WERI-Rb-1 (cell line): ENCODE data around the gene PRICKLE1.

ENCODE experiments used
- DNase-seq: peaks from one replicate; pipeline ENCODE4 v3.0.0-alpha.2; 2020
- H3K27ac ChIP-seq: fragments of 250-450 bp; sonication (Bioruptor Pico); 2 replicates; pipeline ENCODE4 v1.5.1; 2020; ENCODE audit warnings: mild to moderate bottlenecking, moderate library complexity
- H3K27me3 ChIP-seq: fragments of 250-450 bp; sonication (Bioruptor Pico); 2 replicates; pipeline ENCODE4 v1.5.1; 2021; ENCODE audit warnings: mild to moderate bottlenecking, low read depth, moderate library complexity; ENCODE audit not compliant: insufficient read depth, severe bottlenecking
- H3K36me3 ChIP-seq: fragments of 250-450 bp; sonication (Bioruptor Pico); 2 replicates; pipeline ENCODE4 v1.5.1; 2020; ENCODE audit warnings: mild to moderate bottlenecking, moderate library complexity
- H3K4me3 ChIP-seq: 2 replicates; pipeline ENCODE4 v1.5.1; 2011; ENCODE audit warnings: low read depth, mild to moderate bottlenecking, control low read depth, low read length
- H3K9me3 ChIP-seq: fragments of 250-450 bp; sonication (Bioruptor Pico); 2 replicates; pipeline ENCODE4 v1.5.1; 2021; ENCODE audit warnings: mild to moderate bottlenecking, moderate library complexity; ENCODE audit not compliant: severe bottlenecking
- CTCF ChIP-seq: IDR thresholded peaks from 2 replicates; pipeline ENCODE4 v1.5.1; 2011; ENCODE audit warnings: low read depth, mild to moderate bottlenecking, control low read depth, inconsistent platforms, low read length

PRICKLE1 gene

GRCh38 chr12:42510823-42511222, 78.7 kb downstream of the PRICKLE1 start:
- no peak for DNase-seq
- Histone ChIP-seq H3K9me3 (no peaks in the 10 kb centered on the region), H3K27ac (no peak overlapping the region), H3K36me3 (no peaks in the 10 kb centered on the region), H3K27me3 (no peaks in the 10 kb centered on the region), H3K4me3 (no peak overlapping the region)
- TF ChIP-seq CTCF, result no peak

- H3K4me3 ChIP-seq, result no peak overlapping the region
- no peaks in the 10 kb centered on the region for H3K9me3 ChIP-seq
- H3K27me3 ChIP-seq, result no peaks in the 10 kb centered on the region
- TF ChIP-seq CTCF, result no peak
- H3K36me3 ChIP-seq, result no peaks in the 10 kb centered on the region
- H3K27ac ChIP-seq, result no peak overlapping the region
- no peak for DNase-seq
Measured at GRCh38 chr12:42508913-42509460, 80.6 kb downstream of the PRICKLE1 start.

- Histone ChIP-seq H3K27ac (no peak overlapping the region), H3K27me3 (no peaks in the 10 kb centered on the region), H3K4me3 (no peak overlapping the region), H3K9me3 (no peaks in the 10 kb centered on the region), H3K36me3 (no peaks in the 10 kb centered on the region)
- TF ChIP-seq CTCF, result no peak
- DNase-seq, result no peak
Measured at GRCh38 chr12:42507565-42507964, 82.0 kb downstream of the PRICKLE1 start.

DNA sequence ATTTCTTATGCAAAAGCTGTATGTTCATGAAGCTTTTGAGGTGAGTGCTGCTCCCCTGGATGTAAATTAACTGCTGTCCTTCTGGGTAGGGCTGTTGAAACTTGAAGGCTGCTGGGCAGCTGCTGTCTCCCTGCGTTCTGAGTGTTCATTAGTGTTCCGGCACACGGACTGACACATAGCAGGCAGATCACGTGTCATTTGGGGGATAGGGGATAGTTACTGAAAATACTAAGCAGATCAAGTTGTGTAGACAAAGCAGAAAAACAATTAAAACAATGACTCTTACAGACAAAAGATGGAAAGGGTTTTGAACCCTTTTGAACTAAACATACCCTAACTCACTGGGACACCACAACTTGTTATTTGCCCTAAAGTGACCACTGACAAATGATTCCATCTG, 82.5 kb downstream of the PRICKLE1 start:
- Histone ChIP-seq H3K27me3 (no peaks in the 10 kb centered on the region), H3K4me3 (no peak overlapping the region), H3K36me3 (no peaks in the 10 kb centered on the region), H3K9me3 (no peaks in the 10 kb centered on the region), H3K27ac (no peak overlapping the region)
- no peak for DNase-seq
- TF ChIP-seq CTCF, result no peak

GRCh38 chr12:42504049-42504448, 85.5 kb downstream of the PRICKLE1 start:
- Histone ChIP-seq H3K9me3 (no peaks in the 10 kb centered on the region), H3K27me3 (no peaks in the 10 kb centered on the region), H3K27ac (no peak overlapping the region), H3K36me3 (no peaks in the 10 kb centered on the region), H3K4me3 (no peak overlapping the region)
- no peak for TF ChIP-seq CTCF
- no peak for DNase-seq

GRCh38 chr12:42502682-42503081, 86.9 kb downstream of the PRICKLE1 start:
- Histone ChIP-seq H3K4me3 (no peak overlapping the region), H3K36me3 (no peaks in the 10 kb centered on the region), H3K9me3 (no peaks in the 10 kb centered on the region), H3K27me3 (no peaks in the 10 kb centered on the region), H3K27ac (no peak overlapping the region)
- DNase-seq, result no peak
- no peak for TF ChIP-seq CTCF
